ENCODE results near the gene GALNT14. TPM values are rescaled to one million over a fixed set of nuclear protein-coding genes. Genes with fewer than 3 reads are reported as not detected.

The GALNT14 gene
- total RNA-seq, 1 experiment from 2014 or later: 2.7 TPM

DNA sequence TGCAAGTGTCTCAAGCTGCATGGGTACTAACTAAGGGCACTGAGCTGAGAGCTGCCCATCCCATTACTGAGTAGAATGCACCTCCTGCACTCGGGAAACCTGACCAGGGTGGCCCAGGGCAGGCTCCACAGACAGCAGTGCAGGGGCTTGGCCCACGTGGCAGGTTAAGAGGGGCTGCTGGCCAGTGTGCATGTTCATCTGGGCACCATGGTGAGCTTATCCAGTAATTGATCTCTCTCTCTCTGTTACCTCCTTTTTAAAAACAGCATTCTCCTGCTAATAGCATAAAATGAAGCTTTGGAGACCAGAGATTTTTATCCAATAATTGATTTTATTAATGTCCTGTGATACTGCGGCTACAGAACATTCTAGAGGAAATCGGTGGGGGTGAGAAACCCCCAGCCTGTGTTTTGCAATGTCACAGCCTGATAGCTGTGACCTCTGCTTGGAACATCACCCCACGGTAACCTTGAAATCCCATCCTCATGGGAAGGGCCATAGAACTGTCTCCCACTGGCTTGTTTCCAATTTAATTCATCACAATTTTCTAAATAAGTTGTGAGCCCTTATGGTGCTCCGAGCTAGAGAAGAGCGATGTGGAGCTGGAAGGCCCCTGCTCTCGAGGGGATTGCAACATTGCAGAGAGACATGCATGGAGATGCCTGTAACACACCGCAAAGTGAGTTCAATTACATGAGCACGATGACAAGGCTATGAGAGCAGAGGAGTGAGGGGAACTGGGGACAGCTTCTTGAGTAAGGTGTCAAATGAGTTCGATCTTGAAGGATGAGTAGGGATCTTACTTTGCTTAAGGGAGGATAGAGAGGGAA is 143.8 kb downstream of the GALNT14 start:
- H4K91ac ChIP-seq (ENCODE audit: insufficient read length, low read depth, low read length): no peak overlapping the region
- Mint-ChIP-seq H3K27ac (no peak overlapping the region), H3K4me3 (no peak overlapping the region), H3K36me3 (ENCODE audit: insufficient read depth in 1 of 3, low read depth in 3 of 3) (no peaks in the 10 kb centered on the region), H3K4me1 (peaks cover 14 to 20% of the 10 kb centered on the region in 2 experiments), H3K9me3 (no peaks in the 10 kb centered on the region), H3K27me3 (ENCODE audit: low read depth) (no peaks in the 10 kb centered on the region)
- DNase-seq: no peak
- H2BK120ac ChIP-seq (ENCODE audit: low read depth, low read length, poor library complexity, severe bottlenecking): no peak overlapping the region
- H3K23me2 ChIP-seq (ENCODE audit: insufficient read length, low read depth, low read length, poor library complexity, severe bottlenecking): no peaks in the 10 kb centered on the region
- H3K79me2 ChIP-seq (ENCODE audit: insufficient read depth, low read length): no peaks in the 10 kb centered on the region
- no peaks in the 10 kb centered on the region for H4K20me1 ChIP-seq (ENCODE audit: control insufficient read depth, insufficient read depth, insufficient read length)
- H3K27me3 ChIP-seq (ENCODE audit: insufficient read depth, low read length): no peaks in the 10 kb centered on the region
- H2AK5ac ChIP-seq (ENCODE audit: insufficient read length, low read length): no peak overlapping the region
- no peak overlapping the region for H3K27ac ChIP-seq (ENCODE audit: insufficient read length, low read depth, low read length)
- H4K8ac ChIP-seq (replicated peaks; ENCODE audit: insufficient read length, low read depth, low read length): no peak overlapping the region
- no peak overlapping the region for H3K9ac ChIP-seq (ENCODE audit: extremely low read depth, insufficient read length, low read length)
- no peak overlapping the region for H3K56ac ChIP-seq (ENCODE audit: insufficient read length, low read depth, low read length)
- no peak overlapping the region for H3K14ac ChIP-seq (ENCODE audit: insufficient read depth, low read length)
- no peaks in the 10 kb centered on the region for H3K79me1 ChIP-seq (ENCODE audit: insufficient read depth, low read depth, low read length, poor library complexity, severe bottlenecking)
- H2BK5ac ChIP-seq (ENCODE audit: insufficient read length, low read length): no peak overlapping the region
- no peak overlapping the region for H2BK15ac ChIP-seq (ENCODE audit: low read depth, low read length)
- no peak overlapping the region for H3K23ac ChIP-seq (ENCODE audit: insufficient read length, low read depth, low read length)
- H3T11ph ChIP-seq (ENCODE audit: low read length): no peak overlapping the region
- TF ChIP-seq, protein P1, sequence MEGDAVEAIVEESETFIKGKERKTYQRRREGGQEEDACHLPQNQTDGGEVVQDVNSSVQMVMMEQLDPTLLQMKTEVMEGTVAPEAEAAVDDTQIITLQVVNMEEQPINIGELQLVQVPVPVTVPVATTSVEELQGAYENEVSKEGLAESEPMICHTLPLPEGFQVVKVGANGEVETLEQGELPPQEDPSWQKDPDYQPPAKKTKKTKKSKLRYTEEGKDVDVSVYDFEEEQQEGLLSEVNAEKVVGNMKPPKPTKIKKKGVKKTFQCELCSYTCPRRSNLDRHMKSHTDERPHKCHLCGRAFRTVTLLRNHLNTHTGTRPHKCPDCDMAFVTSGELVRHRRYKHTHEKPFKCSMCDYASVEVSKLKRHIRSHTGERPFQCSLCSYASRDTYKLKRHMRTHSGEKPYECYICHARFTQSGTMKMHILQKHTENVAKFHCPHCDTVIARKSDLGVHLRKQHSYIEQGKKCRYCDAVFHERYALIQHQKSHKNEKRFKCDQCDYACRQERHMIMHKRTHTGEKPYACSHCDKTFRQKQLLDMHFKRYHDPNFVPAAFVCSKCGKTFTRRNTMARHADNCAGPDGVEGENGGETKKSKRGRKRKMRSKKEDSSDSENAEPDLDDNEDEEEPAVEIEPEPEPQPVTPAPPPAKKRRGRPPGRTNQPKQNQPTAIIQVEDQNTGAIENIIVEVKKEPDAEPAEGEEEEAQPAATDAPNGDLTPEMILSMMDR (conservative IDR thresholded peaks at IDR 0.05): no peak
- no CpG with 5 or more reads among the region's 11 CpGs for WGBS (ENCODE audit: extremely low coverage, insufficient read length, low lambda C conversion rate)
- H2BK12ac ChIP-seq (ENCODE audit: insufficient read length, low read depth, low read length): no peak overlapping the region
- no peak overlapping the region for H2AFZ ChIP-seq (ENCODE audit: low read length)
- H3K4me1 ChIP-seq (ENCODE audit: insufficient read depth, low read length): no peaks in the 10 kb centered on the region
- H2BK20ac ChIP-seq (ENCODE audit: low read depth, low read length, poor library complexity, severe bottlenecking): no peak overlapping the region
- no peak overlapping the region for H3K4me2 ChIP-seq (ENCODE audit: insufficient read depth, insufficient read length, low read length)
- H3K4ac ChIP-seq (ENCODE audit: low read depth, low read length): no peak overlapping the region
- no peak overlapping the region for H4K5ac ChIP-seq (ENCODE audit: insufficient read length, low read depth, low read length)
- no peaks in the 10 kb centered on the region for H3K9me3 ChIP-seq (ENCODE audit: control insufficient read depth, low read depth, low read length)
- no peak overlapping the region for H3K18ac ChIP-seq (ENCODE audit: insufficient read length, low read depth, low read length)

Data from H9 (cell line).